Endothelial cell of umbilical vein (primary cell): ENCODE measurements around the gene ACOX3. TPM values are rescaled to one million over a fixed set of nuclear protein-coding genes. Genes with fewer than 3 reads are reported as not detected.

Experiments used
- BruUV-seq: library from RNA; stranded (reverse); fragments of 400-500 nt; replicated peaks from 2 replicates; lab custom pipeline; 2021; lab: Mats Ljungman, UMichigan
- CTCF ChIA-PET: fragments of 300-600, 350-600 bp; sonication (Branson Sonifier 250); formaldehyde crosslinking; loops from one replicate; lab custom pipeline; 2021; ENCODE audit warnings: antibody characterized with exemption, inconsistent platforms; lab: Charles Lee
- POLR2A ChIA-PET: fragments of 300-600, 350-600 bp; sonication (Branson Sonifier 250); formaldehyde crosslinking; loops from one replicate; lab custom pipeline; 2021; ENCODE audit warnings: antibody characterized with exemption, inconsistent platforms; lab: Charles Lee
- DNase-seq: peaks from one replicate; pipeline ENCODE4 v3.0.0-alpha.2; 2011; ENCODE audit warnings: low read depth, low spot score
- FAIRE-seq: peaks from 2 replicates; lab custom pipeline; 2011; peaks lifted over from hg19 to GRCh38; lab: Jason Lieb, UNC
- H2AFZ ChIP-seq: 2 replicates; pipeline ENCODE4 v1.6.0; 2012; ENCODE audit warnings: low read depth, low read length, control low read depth, inconsistent platforms
- H3K27ac ChIP-seq: 2 replicates; pipeline ENCODE4 v1.5.1; 2011; ENCODE audit warnings: low read depth, mild to moderate bottlenecking, control low read depth, low read length, moderate library complexity; ENCODE audit not compliant: insufficient read depth
- H3K27me3 ChIP-seq, 2 experiments: 2 replicates each; pipeline versions ENCODE4 v1.6.0 to v1.6.1; 2011; ENCODE audit warnings: low read length in 2 of 2, mixed read lengths in 1 of 2; ENCODE audit not compliant: control insufficient read depth in 2 of 2, insufficient read depth in 2 of 2
- H3K36me3 ChIP-seq, 2 experiments: 2 replicates in 1 of 2; 3 replicates in 1 of 2; pipeline ENCODE4 v1.5.1; 2011; ENCODE audit warnings: low read length in 2 of 2, mild to moderate bottlenecking in 1 of 2, moderate library complexity in 1 of 2; ENCODE audit not compliant: control insufficient read depth in 2 of 2, insufficient read depth in 2 of 2; ENCODE audit errors: extremely low read depth in 1 of 2
- H3K4me1 ChIP-seq: 3 replicates; pipeline ENCODE4 v1.5.1; 2011; ENCODE audit warnings: mild to moderate bottlenecking, low read length; ENCODE audit not compliant: control insufficient read depth, insufficient read depth; ENCODE audit errors: extremely low read depth
- H3K4me2 ChIP-seq: 2 replicates; pipeline ENCODE4 v1.6.1; 2011; ENCODE audit warnings: low read length, control low read depth, mixed read lengths; ENCODE audit not compliant: insufficient read depth
- H3K4me3 ChIP-seq, 3 experiments: fragments of 200-600 bp in 1 of 3; sonication (generic), shearing (Covaris generic) in 1 of 3; replicated peaks in 1 of 3; 2 replicates each; pipeline ENCODE4 v1.5.1; 2011 to 2016; ENCODE audit warnings: control low read depth in 3 of 3, low read length in 3 of 3, mild to moderate bottlenecking in 2 of 3, inconsistent platforms in 1 of 3, low read depth in 1 of 3, moderate library complexity in 1 of 3; ENCODE audit not compliant: insufficient read depth in 1 of 3
- H3K79me2 ChIP-seq: 2 replicates; pipeline ENCODE4 v1.6.0; 2012; ENCODE audit warnings: low read length, inconsistent platforms; ENCODE audit not compliant: control insufficient read depth, insufficient read depth
- H3K9ac ChIP-seq: replicated peaks from 2 replicates; pipeline ENCODE3; 2011; ENCODE audit warnings: low read length, control low read depth; ENCODE audit not compliant: insufficient read depth; ENCODE audit errors: extremely low read depth
- H3K9me1 ChIP-seq: replicated peaks from 3 replicates; pipeline ENCODE4 v1.6.0; 2011; ENCODE audit warnings: mild to moderate bottlenecking, low read length; ENCODE audit not compliant: control insufficient read depth, insufficient read depth; ENCODE audit errors: extremely low read depth
- H3K9me3 ChIP-seq: replicated peaks from 2 replicates; pipeline ENCODE4 v1.5.1; 2012; ENCODE audit warnings: low read length, inconsistent platforms; ENCODE audit not compliant: control insufficient read depth, insufficient read depth
- H4K20me1 ChIP-seq: replicated peaks from 2 replicates; pipeline ENCODE3; 2011; ENCODE audit warnings: mild to moderate bottlenecking, low read length; ENCODE audit not compliant: control insufficient read depth, insufficient read depth; ENCODE audit errors: extremely low read depth
- EZH2 ChIP-seq: IDR thresholded peaks from 2 replicates; pipeline ENCODE4 v1.6.1; 2012; ENCODE audit warnings: borderline replicate concordance, low read depth, mild to moderate bottlenecking, moderate library complexity, low read length, inconsistent platforms; ENCODE audit not compliant: severe bottlenecking
- FOS ChIP-seq: IDR thresholded peaks from 2 replicates; pipeline ENCODE4 v1.6.1; 2011; ENCODE audit warnings: mild to moderate bottlenecking, low read length, moderate library complexity, borderline replicate concordance; ENCODE audit not compliant: insufficient read depth
- GATA2 ChIP-seq: IDR thresholded peaks from 2 replicates; pipeline ENCODE4 v1.7.0; 2011; ENCODE audit warnings: low read depth, mild to moderate bottlenecking, moderate library complexity, mixed read lengths, low read length; ENCODE audit not compliant: insufficient read length, insufficient read depth
- JUN ChIP-seq: IDR thresholded peaks from 2 replicates; pipeline ENCODE4 v1.6.1; 2011; ENCODE audit warnings: borderline replicate concordance, low read depth; ENCODE audit not compliant: insufficient read length, insufficient read depth
- MYC ChIP-seq: IDR thresholded peaks from one replicate; pipeline ENCODE4 v1.6.1; 2011; ENCODE audit warnings: mild to moderate bottlenecking, low read depth, low read length
- POLR2A ChIP-seq: IDR thresholded peaks from 2 replicates; pipeline ENCODE4 v1.6.1; 2012; ENCODE audit warnings: low read depth, mild to moderate bottlenecking, control low read depth, low read length
- POLR2AphosphoS5 ChIP-seq: IDR thresholded peaks from 2 replicates; pipeline ENCODE4 v1.6.1; 2012; ENCODE audit warnings: low read depth, mild to moderate bottlenecking, control low read depth, low read length, moderate library complexity; ENCODE audit not compliant: insufficient read depth
- dilution Hi-C: fragments of 300-500 bp; cut with MboI; formaldehyde crosslinking; loops from one replicate; pipeline ENCODE4 v1.15.0; 2019; ENCODE audit warnings: low sequenced_read_pairs; ENCODE audit not compliant: extremely low pct_ligation_motif_present
- intact Hi-C: fragments of 100-400 bp; cut with micrococcal nuclease; formaldehyde crosslinking; loops from one replicate; pipeline ENCODE4 v1.10.0; 2022
- polyA plus RNA-seq, 4 experiments: library from polyadenylated mRNA; depleted of rRNA in 3 of 4; stranded (reverse) in 3 of 4; unstranded in 1 of 4; fragments of >200 nt; gene quantifications; 2 replicates each; pipeline versions ENCODE4 v1.2.1 to v1.2.3, GENCODE V29; 2011 to 2012; ENCODE audit warnings: missing spikeins in 1 of 4
- total RNA-seq: library from RNA; stranded (reverse); gene quantifications from 2 replicates; pipeline ENCODE4 v1.2.3, GENCODE V29; 2021
- TF ChIP-seq, protein P1 (sequence below), 2 donors: IDR thresholded peaks; 1 replicate in 1 of 2; 2 replicates in 1 of 2; pipeline ENCODE4 v1.5.1; 2011; ENCODE audit warnings: low read length in 2 of 2, mild to moderate bottlenecking in 2 of 2, moderate library complexity in 2 of 2, control low read depth in 1 of 2, inconsistent platforms in 1 of 2, low read depth in 1 of 2; ENCODE audit not compliant: insufficient read depth in 1 of 2; ENCODE audit errors: extremely low read depth in 1 of 2
- TF ChIP-seq, protein P2 (sequence below): IDR thresholded peaks from 2 replicates; pipeline ENCODE4 v1.6.1; 2011; ENCODE audit not compliant: insufficient read depth, insufficient read length

The ACOX3 gene
- total and polyA plus RNA-seq, 2 donors (not counting 3 experiments of a cell fraction or from before 2014, with no cell fraction given): 13.0 to 26.3 TPM

DNA sequence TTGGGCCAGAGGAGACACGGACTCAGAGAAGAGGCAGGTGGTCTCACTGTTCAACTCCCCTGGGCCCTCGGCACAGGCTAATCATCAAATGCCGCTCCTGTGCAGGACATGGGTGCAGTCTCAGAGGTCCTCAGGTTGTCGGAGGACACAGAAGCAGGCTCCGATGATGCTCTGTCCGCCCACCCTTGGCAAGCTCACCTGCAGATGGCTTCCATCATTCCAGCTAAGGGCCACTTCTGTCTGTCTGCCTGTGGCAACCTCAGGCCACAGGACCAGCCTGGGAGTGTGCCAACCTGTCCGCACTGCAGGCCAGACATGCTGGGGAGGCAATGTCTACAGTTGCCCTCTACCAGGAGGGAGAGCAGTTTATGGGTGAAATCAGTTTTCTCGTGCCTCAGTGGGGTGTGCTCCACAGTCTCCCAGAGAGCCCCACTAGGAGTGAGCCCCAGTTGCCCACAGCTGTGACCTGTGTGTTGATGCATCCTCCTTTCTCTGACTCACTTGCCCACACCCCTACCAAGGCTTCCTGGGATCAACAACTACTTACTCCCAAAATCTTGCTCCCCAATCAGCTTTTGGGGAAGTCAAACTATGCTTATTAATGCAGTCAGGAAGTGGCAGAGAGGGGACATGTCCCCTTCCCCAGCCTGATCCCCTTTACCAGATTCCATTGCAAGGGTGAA is 115.1 kb downstream of the ACOX3 start:
- FAIRE-seq (no peak), DNase-seq (no peak)
- Histone ChIP-seq H3K9me1 (no peaks in the 10 kb centered on the region), H2AFZ (no peak overlapping the region), H3K36me3 (no peaks in the 10 kb centered on the region), H3K27ac (no peak overlapping the region), H3K4me1 (no peaks in the 10 kb centered on the region), H3K9me3 (no peaks in the 10 kb centered on the region), H3K27me3 (peaks cover 1 to 2% of the 10 kb centered on the region in 2 experiments), H3K4me3 (no peak overlapping the region), H4K20me1 (no peaks in the 10 kb centered on the region), H3K79me2 (no peaks in the 10 kb centered on the region), H3K4me2 (no peak overlapping the region), H3K9ac (no peak overlapping the region)
- intact Hi-C loops: no loop called here
- ChIA-PET CTCF (interaction anchor here (1.0 to 1.2 kb wide), 2 partner anchors 18 to 58 kb away, joined by 4 read pairs; no protein-coding TSS in a partner anchor), POLR2A (no interaction called here)
- no TSS peak for BruUV-seq
- dilution Hi-C loops: no loop called here
- TF ChIP-seq FOS: no peak
- no peak for TF ChIP-seq EZH2
- TF ChIP-seq MYC: no peak
- TF ChIP-seq POLR2AphosphoS5: no peak
- TF ChIP-seq, protein P1, sequence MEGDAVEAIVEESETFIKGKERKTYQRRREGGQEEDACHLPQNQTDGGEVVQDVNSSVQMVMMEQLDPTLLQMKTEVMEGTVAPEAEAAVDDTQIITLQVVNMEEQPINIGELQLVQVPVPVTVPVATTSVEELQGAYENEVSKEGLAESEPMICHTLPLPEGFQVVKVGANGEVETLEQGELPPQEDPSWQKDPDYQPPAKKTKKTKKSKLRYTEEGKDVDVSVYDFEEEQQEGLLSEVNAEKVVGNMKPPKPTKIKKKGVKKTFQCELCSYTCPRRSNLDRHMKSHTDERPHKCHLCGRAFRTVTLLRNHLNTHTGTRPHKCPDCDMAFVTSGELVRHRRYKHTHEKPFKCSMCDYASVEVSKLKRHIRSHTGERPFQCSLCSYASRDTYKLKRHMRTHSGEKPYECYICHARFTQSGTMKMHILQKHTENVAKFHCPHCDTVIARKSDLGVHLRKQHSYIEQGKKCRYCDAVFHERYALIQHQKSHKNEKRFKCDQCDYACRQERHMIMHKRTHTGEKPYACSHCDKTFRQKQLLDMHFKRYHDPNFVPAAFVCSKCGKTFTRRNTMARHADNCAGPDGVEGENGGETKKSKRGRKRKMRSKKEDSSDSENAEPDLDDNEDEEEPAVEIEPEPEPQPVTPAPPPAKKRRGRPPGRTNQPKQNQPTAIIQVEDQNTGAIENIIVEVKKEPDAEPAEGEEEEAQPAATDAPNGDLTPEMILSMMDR (IDR thresholded peaks at IDR 0.05; ENCODE audit: extremely low read depth in 1 of 2, insufficient read depth in 1 of 2, low read depth in 1 of 2, low read length in 2 of 2): no peak
- TF ChIP-seq, protein P2, sequence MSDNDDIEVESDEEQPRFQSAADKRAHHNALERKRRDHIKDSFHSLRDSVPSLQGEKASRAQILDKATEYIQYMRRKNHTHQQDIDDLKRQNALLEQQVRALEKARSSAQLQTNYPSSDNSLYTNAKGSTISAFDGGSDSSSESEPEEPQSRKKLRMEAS: no peak
- TF ChIP-seq POLR2A: no peak
- no peak for TF ChIP-seq JUN
- TF ChIP-seq GATA2: no peak
